Testis (tissue), 3 donors: ENCODE measurements around the gene PCDHGA7. TPM values are rescaled to one million over a fixed set of nuclear protein-coding genes. Genes with fewer than 3 reads are reported as not detected.

Source experiments
- DNase-seq: peaks from one replicate; pipeline ENCODE4 v3.0.0-alpha.2; 2019
- H3K27ac ChIP-seq, 2 donors: fragments of 200-600 bp; sonication (generic); one replicate each; pipeline ENCODE4 v1.5.1; 2019
- H3K27me3 ChIP-seq: fragments of 200-600 bp; sonication (generic); one replicate; pipeline ENCODE4 v1.5.1; 2019
- H3K36me3 ChIP-seq: fragments of 200-600 bp; sonication (generic); one replicate; pipeline ENCODE4 v1.5.1; 2017; ENCODE audit warnings: low read depth; ENCODE audit errors: missing control alignments
- H3K4me1 ChIP-seq: fragments of 200-600 bp; sonication (generic); one replicate; pipeline ENCODE4 v1.5.1; 2019
- H3K4me3 ChIP-seq, 2 donors: fragments of 200-600 bp; sonication (generic); one replicate each; pipeline ENCODE4 v1.5.1; 2017 to 2019
- H3K9me3 ChIP-seq: fragments of 200-600 bp; sonication (generic); one replicate; pipeline ENCODE4 v1.5.1; 2017
- CTCF ChIP-seq, 3 experiments: fragments of 450-650 bp in 2 of 3; fragments of 200-600 bp in 1 of 3; sonication (generic) in 1 of 3; IDR thresholded peaks; one replicate each; pipeline ENCODE4 v1.5.1; 2016 to 2019; ENCODE audit warnings: antibody characterized with exemption in 3 of 3, mild to moderate bottlenecking in 2 of 3, moderate library complexity in 1 of 3
- POLR2A ChIP-seq: fragments of 450-650 bp; IDR thresholded peaks from one replicate; pipeline ENCODE4 v1.6.1; 2017; ENCODE audit warnings: antibody characterized with exemption, mild to moderate bottlenecking, moderate library complexity
- WGBS, 2 donors: methylation state at CpG; one replicate each; pipeline ENCODE4 v1.1.5; 2018; 5-methylcytosine and 5-hydroxymethylcytosine counted together
- intact Hi-C: fragments of 100-400 bp; cut with DNase I; formaldehyde crosslinking; loops from one replicate; pipeline ENCODE4 v1.15.1; 2023; ENCODE audit warnings: low total_unique reads
- polyA plus RNA-seq: library from polyadenylated mRNA; stranded (reverse); fragments of 350-450 nt; fragmentation: Illumina TruSeq; extraction: RNeasy Lipid Tissue Mini Kit (QIAGEN cat#74804); gene quantifications from one replicate; pipeline ENCODE4 v1.2.3, GENCODE V29; 2014; ENCODE audit warnings: low read depth, low replicate concordance; ENCODE audit not compliant: insufficient read depth
- total RNA-seq, 2 donors: library from RNA; depleted of rRNA; stranded (reverse); fragments of >200 nt; gene quantifications; one replicate each; pipeline ENCODE4 v1.2.3, GENCODE V29; 2016

Gene PCDHGA7
- total and polyA plus RNA-seq, 3 donors from 2014 or later = 1.6 to 12.7 (median 11.1) TPM

- H3K4me3 ChIP-seq = peak overlapping the region in 1 of 2 donors; percentile 15
- intact Hi-C loops = no loop called here
- H3K36me3 ChIP-seq = no peaks in the 10 kb centered on the region
- H3K4me1 ChIP-seq = peaks cover 3% of the 10 kb centered on the region
- no peak for TF ChIP-seq POLR2A
- no peak for TF ChIP-seq CTCF (IDR thresholded peaks at IDR 0.05)
- H3K27ac ChIP-seq = no peak overlapping the region
- no peaks in the 10 kb centered on the region for H3K27me3 ChIP-seq
- 24% methylated on average over 74 of the region's 74 CpGs; no CpG with 5 or more reads in 1 of the 2 donors for WGBS, 2 donors
- no peaks in the 10 kb centered on the region for H3K9me3 ChIP-seq
- no peak for DNase-seq
These were observed 36.7 kb downstream of the PCDHGA7 start for GRCh38 chr5:141419074-141419880.

GRCh38 chr5:141420855-141421488, 38.4 kb downstream of the PCDHGA7 start, which contains the start of gene PCDHGA11:
Gene PCDHGA11, plus strand, starts transcription at chr5:141421051. Its CDS starts 177 bp downstream, at chr5:141421228.
- Histone ChIP-seq H3K4me3 (peak within 1 kb of the TSS; percentile 26 to 27), H3K27ac (no peak within 1 kb of the TSS), H3K4me1 (peaks cover 3% of the 10 kb centered on the region), H3K36me3 (no peaks in the 10 kb centered on the region), H3K27me3 (no peaks in the 10 kb centered on the region), H3K9me3 (no peaks in the 10 kb centered on the region)
- 17 to 20% methylated on average over 37 to 42 of the region's 42 CpGs for WGBS, 2 donors
- DNase-seq = peak; percentile 73
- TF ChIP-seq POLR2A = no peak
- peak; percentile 17 to 51 (median 23) for TF ChIP-seq CTCF (IDR thresholded peaks at IDR 0.05)
- intact Hi-C loops = loop anchor here (10.0 kb wide), 1 partner anchor 104 kb away; no protein-coding TSS in a partner anchor

GRCh38 chr5:141421489-141421855, 38.9 kb downstream of the PCDHGA7 start:
- intact Hi-C loops = loop anchor here (10.0 kb wide), 1 partner anchor 103 kb away; no protein-coding TSS in a partner anchor
- Histone ChIP-seq H3K4me1 (peaks cover 3% of the 10 kb centered on the region), H3K27me3 (no peaks in the 10 kb centered on the region), H3K36me3 (no peaks in the 10 kb centered on the region), H3K4me3 (peak overlapping the region; percentile 26 to 27), H3K9me3 (no peaks in the 10 kb centered on the region), H3K27ac (no peak overlapping the region)
- 15 to 17% methylated on average over 13 of the region's 13 CpGs for WGBS, 2 donors
- DNase-seq = no peak
- TF ChIP-seq POLR2A (no peak), CTCF (IDR thresholded peaks at IDR 0.05) (no peak)

- intact Hi-C loops = loop anchor here (10.0 kb wide), 1 partner anchor 102 kb away; no protein-coding TSS in a partner anchor
- TF ChIP-seq POLR2A (no peak), CTCF (IDR thresholded peaks at IDR 0.05) (no peak)
These were observed 40.3 kb downstream of the PCDHGA7 start for GRCh38 chr5:141422742-141423291.

More at GRCh38 chr5:141422742-141423291, 40.3 kb downstream of the PCDHGA7 start:
- no peak overlapping the region for H3K4me3 ChIP-seq
- no peaks in the 10 kb centered on the region for H3K9me3 ChIP-seq
- no peak overlapping the region for H3K27ac ChIP-seq
- 22 to 25% methylated on average over 10 to 34 of the region's 42 CpGs for WGBS, 2 donors
- no peak for DNase-seq
- peaks cover 3% of the 10 kb centered on the region for H3K4me1 ChIP-seq
- H3K27me3 ChIP-seq = no peaks in the 10 kb centered on the region
- H3K36me3 ChIP-seq = no peaks in the 10 kb centered on the region
